HTERT RPE-1 (cell line): ENCODE data around the gene HOXB13.

ENCODE experiments used
- in situ Hi-C: fragments of 300-500 bp; cut with MboI; formaldehyde crosslinking; loops from 4 replicates; pipeline ENCODE4 v1.14.3; 2020; ENCODE audit warnings: low sequenced_read_pairs

HOXB13 gene

DNA sequence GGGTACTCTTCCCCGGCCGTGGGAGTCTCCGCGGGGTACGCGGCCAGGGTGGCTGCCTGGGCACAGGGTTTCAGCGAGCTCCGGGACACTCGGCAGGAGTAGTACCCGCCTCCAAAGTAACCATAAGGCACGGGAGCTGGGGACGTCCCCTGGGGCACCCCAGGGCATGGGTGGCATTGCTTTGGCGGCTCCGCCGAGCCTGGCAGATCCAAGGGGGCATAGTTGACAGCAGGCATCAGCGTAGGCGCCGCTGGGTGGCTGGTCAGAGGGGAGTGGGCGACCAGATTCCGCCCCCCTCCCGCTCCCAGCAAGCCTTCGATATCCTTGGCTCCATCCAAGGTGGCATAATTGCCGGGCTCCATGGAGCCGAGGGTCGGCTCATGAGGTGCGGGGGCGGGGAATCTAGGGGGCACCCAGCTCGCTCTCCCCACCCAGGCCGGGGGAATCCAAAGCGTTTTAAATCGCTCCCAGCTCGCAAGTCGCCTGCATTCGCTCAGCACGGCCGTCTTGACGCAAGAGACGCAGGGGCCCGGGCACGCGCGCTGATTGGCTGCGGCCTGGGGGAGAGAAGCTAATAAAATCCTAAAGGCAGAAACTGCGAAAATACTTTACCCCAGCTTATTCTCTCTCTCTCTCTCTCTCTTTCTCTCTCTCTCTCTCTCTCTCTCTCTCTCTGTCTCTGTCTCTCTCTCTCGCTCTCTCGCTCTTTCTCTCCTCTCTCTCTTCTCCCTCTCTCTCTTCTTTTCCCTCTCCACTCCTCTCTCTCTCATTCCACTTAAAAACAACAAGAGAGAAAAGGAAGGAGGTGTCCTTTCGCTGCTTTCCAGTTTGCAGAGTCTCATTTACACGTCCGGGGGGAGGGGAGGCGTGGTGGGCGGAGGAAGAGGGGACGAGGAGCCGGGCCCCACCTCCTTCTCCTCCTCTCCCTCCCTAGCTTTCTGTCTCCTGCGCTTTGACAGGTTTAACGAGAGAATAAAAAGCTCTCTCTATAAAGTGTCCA lies at the start of gene HOXB13:
Gene HOXB13 (minus strand): TSS at position 519 of the 1,000 bp plus-strand sequence. CDS start 157 bp downstream, at position 362.
- in situ Hi-C loops, result no loop called here

DNA sequence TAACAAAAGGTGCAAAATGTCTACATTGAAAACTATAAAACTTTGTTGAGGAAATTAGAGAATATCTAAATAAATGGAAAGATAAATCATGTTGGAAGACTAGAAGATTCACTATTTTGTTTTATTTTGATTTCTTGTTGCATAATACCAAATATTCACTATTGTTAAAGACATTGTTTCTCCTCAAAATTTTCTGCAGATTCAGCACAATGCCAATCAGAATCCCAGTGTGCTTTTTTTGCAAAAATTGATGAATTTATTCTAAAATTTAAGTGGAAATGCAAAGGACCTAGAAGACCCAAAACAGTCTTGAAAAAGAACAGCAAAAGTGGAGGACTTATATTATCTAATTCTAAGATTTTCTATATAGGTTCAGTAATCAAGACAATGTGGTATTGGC lies 48.1 kb upstream of the HOXB13 start:
- in situ Hi-C loops, result no loop called here

DNA sequence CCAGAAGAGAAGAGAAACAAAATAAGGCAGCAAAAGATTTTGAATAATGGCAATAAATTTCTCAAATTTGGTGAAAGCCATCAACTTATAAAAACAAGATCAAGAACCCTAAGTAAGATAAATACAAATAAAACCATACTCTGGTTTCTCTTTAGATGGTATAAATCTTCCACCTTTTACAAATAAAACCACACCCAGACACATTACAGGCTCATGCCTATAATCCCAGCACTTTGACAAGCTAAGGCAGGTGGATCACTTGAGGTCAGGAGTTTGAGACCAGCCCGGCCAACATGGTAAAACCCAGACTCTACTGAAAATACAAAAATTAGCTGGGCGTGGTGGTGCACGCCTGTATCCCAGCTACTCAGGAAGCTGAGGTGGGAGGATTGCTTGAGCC lies 44.7 kb upstream of the HOXB13 start:
- in situ Hi-C loops, result no loop called here

DNA sequence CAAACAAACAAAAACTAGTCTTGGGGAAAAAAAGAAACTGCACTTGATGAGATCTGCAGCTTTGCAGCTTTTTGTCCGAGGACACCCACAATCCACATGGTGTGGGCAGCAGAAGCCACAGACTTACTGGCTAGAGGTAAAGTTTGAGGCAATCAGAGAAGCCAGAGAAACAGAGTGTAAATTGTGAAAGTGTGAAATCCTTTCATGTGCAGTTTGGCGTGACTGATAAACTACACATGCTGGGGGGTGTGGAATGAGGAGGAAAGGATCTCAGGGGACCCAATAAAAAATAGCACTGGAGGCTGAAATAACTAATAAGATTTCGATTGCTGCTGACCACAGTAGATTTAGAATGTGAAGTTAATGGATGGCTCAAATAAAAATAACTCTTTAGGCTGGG lies 42.4 kb upstream of the HOXB13 start:
- in situ Hi-C loops, result no loop called here

DNA sequence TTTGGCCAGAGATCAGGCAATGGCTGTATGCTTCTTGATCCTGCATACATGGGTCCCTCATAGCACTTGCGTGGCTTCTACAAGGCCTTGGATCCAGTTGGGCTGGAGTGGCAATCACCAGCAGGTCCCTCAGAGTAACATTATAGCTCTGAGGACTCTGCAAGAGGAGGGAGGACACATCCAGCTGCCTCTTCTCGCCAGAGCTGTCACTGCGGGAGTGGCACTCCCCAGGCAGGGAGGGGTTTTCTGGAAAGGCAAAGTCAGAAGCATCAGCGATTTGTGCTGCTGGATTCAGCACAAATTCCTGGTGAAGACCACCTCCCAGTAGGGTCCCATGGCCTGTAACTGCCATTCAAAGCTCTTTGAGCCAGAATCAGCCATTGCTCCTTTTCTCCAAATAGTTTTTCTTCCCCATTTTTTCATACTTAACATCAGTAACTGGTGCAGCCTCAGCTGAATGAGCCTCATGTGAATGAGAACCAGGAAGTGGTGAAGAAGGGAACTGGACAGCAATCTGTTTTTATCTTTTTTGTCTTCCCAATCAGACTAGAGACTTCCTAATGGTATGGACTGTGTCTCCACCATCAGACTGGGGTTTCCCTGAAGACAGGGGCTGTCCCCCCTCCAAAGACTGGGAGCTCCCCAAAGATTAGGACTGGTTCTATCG lies 40.6 kb upstream of the HOXB13 start:
- in situ Hi-C loops, result no loop called here

DNA sequence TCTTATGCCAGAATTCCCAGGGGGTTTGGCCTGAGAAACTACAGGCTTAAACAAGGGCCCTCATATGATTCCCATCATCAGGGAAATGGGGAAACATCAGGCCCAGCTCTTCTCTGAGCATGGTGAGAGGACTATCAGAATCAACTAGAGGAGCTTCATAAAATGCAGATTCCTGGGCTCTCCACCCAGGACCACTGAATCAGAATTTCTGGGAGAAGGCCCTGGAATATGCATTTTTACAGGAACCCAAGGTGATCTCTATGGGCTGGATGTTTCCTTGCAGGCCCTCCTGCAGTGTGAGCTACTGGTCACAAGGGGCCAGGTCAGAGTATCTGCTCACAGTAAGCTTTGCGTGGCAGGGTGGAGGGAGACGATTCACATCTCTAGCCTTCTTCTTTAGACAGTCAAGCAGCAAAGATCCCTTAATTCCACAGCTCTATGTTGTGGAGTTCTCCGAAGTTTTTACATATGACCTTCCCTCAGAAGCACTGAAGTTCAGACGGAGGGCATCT lies 38.8 kb upstream of the HOXB13 start:
- in situ Hi-C loops, result no loop called here

DNA sequence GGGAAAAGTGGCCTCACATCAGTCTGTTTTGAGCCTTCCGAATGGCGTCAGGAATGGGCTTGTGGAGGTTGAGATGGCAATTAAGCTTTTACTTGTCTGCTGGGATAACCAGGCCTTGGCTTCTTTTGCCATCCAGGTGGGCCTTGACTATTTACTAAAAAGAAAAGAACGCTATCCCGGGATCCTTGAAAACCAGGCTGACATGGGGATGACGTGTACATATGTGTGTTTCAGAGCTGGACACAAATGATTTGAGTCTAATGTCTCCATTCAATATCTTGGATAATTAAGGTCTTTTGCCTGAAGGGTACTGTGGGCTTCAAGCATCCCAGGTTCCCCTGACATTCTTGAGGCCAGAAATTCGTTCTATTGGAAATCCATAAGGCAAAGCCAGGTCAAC lies 32.6 kb upstream of the HOXB13 start:
- in situ Hi-C loops, result no loop called here

DNA sequence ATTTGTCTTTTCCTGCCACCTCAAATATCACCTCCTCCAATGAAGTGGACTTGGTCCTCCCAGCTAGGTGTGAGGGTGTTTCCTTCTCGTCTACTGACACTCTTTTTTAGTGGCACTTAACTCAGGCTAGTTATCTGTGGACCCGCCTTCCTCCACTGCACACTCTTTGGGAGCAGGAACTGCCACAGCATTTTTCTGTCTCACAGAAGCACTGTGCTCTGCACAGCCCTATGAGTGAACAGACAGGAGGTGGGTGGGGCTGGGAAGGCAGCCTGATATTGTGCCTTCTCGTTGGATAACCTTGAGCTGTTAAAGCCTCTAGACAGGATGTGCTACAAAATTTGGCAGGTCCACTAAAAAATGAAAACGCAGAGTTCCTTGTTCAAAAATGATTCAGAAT lies 31.9 kb upstream of the HOXB13 start:
- in situ Hi-C loops, result no loop called here

DNA sequence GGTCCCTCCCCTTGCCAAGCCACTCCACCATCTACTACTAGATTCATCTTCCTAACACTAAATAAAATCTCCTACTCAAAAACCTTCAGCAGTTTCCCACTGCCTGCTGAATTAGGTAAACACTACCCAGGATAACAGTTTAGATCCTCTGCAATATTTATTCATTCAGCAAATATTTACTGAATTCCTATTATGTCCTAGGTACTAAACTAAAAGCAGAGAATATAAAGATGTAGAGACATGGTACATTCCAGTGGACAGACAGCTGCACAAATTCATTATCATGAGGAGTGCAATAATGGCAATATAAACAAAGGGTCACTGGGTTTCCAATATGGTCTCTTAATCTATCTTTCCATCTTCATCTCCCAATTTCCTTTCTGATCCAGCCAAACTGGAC lies 30.7 kb upstream of the HOXB13 start:
- in situ Hi-C loops, result no loop called here

DNA sequence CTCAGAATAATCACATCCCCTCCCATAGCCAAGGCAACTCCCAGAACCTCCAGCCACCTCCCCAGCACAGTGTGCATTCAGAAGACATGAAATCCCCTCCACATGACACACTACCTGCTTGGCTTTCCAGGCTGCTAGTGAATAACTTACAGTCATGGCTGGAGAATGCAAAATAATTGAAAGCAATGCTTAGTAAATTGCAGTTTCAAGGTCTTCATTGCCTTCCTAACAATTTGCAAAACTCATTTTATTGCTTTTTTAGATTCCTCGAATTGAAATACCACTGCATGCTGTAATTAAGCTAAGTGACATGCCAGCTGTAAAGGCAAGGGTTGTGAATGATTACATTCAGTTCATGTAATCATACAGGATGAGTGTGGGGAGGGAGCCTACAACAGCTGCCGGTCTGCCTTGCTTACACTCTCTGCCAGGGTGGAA lies 29.0 kb upstream of the HOXB13 start:
- in situ Hi-C loops, result no loop called here

DNA sequence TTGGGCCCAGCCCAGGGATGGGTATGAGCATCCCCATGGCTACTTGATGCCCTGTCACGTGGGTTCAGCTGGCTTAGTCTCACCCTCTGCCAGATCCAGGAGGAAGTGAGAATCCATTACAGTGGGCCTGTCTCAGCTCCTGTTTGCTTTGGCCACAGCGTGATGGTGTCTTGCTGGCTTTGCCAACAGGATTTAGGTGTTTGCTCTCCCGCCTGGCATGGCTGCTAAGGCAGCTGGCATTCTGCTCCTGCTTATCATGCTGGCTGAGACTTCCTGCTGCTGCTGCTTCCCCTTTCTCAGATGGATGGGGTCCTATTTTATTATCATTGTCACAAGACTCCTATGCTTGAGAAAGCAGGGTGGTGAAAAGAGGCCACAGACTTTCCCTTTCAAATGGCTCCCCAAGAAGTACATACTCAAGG lies 28.3 kb upstream of the HOXB13 start:
- in situ Hi-C loops, result no loop called here

DNA sequence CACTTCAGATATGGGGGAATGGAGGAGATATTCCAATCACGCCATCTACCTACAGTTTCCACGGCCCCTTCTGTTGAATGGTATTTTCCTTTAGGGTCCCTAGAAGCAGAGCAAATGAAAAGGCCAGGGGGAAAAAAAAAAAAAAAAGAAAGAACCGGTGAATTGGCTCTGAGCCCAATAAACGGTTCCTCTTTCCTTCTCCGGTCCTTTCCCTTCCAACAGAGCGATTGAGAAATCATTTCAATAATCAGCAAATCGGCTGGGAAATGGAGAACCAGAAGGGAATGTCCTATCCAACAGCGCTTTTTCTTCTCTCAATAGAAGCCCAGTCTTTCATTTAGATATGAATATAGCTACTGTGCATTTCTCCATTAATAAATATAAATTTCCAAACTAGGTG lies 26.8 kb upstream of the HOXB13 start:
- in situ Hi-C loops, result no loop called here

DNA sequence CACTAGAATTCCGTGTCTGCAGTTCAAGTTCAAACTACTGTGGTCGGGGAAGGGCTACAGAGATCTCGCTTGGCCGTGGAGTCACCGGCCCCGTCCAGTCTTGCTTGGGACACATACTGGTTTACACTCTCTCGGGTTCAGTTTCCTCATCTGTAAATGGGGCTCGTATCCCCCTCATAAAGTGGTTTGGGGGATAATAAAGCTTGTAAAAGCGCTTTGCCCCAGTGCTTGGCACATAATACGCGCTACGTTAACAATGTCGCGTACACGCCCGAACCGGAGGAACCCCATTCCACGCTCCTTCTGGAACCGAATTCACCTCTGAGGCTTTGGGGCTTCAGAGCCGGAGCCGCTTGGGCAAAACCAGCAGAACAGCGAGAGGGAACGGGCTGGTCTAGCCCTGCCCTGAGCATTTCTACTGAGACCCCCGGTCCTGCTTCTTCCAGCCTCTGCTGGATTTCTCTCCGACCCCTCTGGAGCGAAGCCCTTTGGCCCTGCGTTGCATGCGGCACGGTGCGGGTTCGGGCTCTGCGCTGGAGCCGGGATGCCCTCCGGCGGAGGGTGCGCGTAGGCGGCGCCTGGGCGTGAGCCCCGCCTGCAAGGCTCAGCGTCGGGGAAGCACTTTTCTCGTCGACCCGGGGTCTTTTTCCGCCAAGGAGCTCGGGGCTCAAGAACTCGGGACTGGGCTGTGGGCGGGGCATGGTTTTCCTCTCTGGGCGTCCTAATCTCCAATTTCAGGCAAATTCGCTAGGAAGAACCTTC lies 26.1 kb upstream of the HOXB13 start:
- in situ Hi-C loops, result no loop called here

DNA sequence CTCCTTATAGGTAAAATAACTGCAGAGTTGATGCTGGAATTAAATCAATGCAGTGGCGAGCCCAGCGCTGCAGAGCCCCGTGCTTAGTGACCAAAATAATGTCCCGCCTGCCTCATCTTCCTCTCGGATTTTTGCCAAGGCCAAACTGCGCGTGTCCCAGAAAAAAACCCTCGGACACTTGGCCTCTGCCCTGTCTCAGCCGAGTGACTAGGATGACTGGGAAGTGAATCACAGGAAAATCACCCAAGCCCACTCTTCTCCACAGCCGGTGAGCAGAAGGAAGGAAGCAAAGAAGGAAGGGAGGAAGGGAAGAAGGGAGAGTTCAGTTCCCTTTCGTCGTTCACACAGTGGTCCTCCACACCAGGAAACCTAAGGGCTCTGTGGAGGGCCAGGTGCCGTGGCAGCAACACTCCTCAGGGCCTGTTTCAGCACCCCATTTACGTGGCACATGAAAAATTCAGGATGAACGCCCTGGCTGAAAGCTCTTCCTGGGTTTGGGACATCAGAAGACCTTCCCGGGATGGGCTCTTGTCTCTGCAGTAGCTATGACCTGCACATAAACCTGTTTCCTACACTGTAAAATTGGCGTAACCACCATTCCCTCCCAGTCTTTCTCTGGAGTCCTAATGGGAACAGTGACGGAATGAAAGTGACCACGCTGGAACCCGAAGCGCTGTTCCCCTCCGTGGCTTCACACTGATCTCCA lies 25.4 kb upstream of the HOXB13 start:
- in situ Hi-C loops, result no loop called here

DNA sequence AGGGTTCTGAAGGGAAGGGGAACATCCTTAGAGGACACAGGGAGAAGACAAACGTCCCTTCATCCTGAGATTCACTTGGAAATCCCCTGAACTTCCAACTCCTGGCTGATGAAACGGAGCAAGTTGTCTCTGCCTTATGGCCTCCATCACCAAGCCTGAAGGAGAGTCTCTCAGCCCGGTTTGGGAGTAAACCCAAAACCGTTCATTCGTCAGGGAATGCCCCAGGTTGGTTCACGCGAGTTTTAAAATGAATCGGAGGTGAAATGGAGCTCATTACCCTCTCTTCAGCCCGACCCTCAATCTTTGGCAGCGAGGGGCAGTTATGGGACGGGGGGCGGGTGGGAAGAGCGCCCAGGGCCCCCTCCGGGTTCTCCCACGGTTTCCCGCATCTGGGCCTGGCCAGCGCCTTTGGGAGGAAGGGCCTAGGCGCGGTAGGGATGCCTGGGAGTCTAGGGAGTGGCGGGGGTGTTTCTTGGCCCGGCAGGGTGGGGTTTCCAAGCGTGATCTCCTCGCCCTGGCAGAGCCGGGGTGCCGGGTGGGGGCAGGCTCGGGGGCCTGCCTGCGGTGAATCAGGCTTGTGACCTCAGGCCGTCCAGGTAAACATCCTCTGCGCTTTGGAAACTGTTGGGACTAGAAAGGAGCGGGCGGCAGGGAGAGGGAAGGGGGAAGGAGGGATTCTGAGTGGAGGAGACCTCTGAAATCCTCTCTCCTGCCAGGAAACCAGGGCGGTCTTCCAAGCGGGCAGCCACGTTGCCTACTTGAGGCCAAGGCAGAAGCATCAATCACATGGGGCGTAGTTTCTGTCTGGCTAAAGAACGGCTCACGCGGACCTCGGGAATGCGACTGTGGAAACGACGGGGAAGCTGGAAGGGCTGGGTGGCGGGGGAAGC lies 24.1 kb upstream of the HOXB13 start:
- in situ Hi-C loops, result no loop called here

DNA sequence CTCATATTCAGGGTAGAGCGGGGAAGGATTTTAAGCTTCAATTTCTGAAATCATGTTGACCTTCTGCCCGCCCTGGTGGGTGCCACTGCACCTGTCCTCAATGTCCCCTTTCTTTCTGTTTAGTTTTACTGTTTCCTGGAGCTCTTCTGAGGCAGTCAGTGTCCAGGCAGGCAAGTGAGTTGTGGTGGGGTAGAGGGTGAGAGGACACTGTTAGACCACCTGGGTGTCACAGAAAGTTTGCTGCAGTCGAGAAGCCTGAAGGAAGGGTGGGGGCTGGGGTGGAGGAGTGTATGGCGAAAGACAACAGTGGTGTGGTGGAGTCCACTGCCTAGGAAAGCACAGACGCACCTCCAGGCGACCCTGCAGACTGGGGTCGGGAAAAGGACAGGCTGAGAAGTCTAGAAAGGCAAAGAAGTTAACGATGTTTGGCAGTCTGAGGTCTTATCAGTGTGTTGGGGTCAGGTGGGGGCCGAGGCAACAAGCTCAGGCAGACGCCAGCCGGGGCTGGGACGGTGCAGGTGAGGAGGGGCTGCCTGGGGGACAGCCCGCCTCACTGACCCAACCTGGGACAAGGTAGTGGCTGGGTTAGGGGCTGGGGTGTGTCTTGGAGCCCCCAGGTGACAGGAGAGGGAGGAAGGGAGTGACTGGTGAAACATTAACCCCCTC lies 23.3 kb upstream of the HOXB13 start:
- in situ Hi-C loops, result no loop called here

DNA sequence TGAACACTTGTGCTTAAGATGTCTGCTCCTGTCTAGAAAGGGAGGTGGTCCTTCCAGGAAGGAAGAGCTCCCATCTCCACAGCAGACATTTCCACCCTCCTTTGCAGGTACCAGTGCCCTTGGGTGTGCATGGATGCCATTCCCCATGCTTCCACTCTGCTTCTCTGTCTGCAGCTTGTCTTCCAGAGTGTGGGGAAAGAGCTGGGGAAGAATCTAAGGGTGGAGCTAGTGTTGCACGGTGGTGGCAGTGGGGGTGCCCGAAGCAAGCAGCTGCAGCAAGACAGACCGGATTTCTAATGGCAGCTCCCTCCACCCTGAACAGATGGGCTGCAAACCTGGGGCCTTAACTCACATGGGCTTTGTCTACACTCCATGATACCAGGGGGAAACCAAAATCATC lies 22.6 kb upstream of the HOXB13 start:
- in situ Hi-C loops, result no loop called here

DNA sequence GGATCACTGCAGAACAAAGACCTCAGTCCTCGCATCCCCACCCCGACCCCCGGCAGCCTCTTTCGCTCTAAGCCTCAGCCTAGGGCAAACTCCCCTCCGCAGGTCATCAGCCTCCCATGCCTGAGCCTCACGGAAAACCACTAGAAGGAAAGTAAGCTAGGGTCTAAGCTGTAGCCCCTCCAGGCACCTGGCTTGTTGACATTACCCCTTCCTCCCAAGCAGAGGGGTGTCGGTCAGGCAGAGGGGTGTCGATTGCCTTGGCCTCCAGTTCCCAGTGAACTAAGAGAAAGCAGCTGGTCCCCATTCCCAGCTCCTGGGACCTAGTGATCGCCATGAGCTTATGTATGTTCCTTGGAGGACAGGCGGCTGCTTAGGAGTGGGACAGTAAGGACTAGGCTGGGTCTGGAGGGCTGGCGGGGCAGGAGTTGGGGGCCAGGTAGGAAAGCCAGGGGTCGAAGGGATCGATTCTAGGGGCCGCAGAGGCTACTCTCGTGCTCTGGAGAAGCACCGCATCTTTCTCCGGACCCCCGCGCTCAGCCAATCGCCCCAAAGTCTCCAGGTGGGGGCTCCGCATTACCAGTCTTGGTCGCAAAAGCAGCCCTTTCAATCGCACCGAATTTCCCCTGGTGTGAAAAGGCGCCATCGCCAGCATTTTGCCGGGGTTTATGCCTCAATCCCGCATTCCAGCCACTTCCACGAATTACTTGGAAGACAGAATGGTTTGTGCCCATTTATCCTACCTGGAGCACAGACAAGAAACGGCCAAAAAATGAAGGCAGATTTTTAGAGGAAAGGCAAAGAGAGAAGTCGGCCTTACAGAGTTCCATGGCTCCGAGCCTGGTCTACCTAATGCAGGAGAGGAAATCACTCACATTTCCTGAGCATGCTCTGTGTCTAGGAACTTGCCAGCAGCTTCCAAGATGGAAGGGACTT lies 21.3 kb upstream of the HOXB13 start:
- in situ Hi-C loops, result no loop called here
